HG03558 (cell line): ENCODE data around the gene CES4A.
"Not testable (repeated sequence)": the region's sequence is repeated elsewhere in the genome, so short reads cannot be mapped to it uniquely, and the experiment has no call there.

Experiments used
- ATAC-seq: cut with Tn5 transposase; IDR thresholded peaks from one replicate; pipeline ENCODE4 v1.9.1; 2021; ENCODE audit warnings: moderate number of reproducible peaks; ENCODE audit not compliant: unreplicated experiment; ENCODE audit errors: extremely low read depth

Gene CES4A

GRCh38 chr16:67039260-67040020 lies 51.1 kb downstream of the CES4A start:
- no peak for ATAC-seq

GRCh38 chr16:67040166-67040565 lies 51.8 kb downstream of the CES4A start:
- ATAC-seq = no peak

GRCh38 chr16:67040906-67041305 lies 52.5 kb downstream of the CES4A start:
- ATAC-seq = no peak

GRCh38 chr16:67041520-67041919 lies 53.1 kb downstream of the CES4A start:
- not testable (repeated sequence) for ATAC-seq

GRCh38 chr16:67043420-67043819 lies 55.0 kb downstream of the CES4A start:
- ATAC-seq = no peak

GRCh38 chr16:67050796-67051195 lies 62.4 kb downstream of the CES4A start:
- no peak for ATAC-seq

- no peak for ATAC-seq
Observed at GRCh38 chr16:67052399-67052798, 64.0 kb downstream of the CES4A start.

- no peak for ATAC-seq
Observed at GRCh38 chr16:67053767-67054334, 65.5 kb downstream of the CES4A start.

GRCh38 chr16:67054901-67055300 lies 66.5 kb downstream of the CES4A start:
- ATAC-seq = no peak

GRCh38 chr16:67055712-67056487 lies 67.5 kb downstream of the CES4A start:
- no peak for ATAC-seq
